Measurements from ENCODE around the gene CACNA2D3.

GRCh38 chr3:54915976-54916375 is 793.6 kb downstream of the CACNA2D3 start:
- TF ChIP-seq CTCF (conservative IDR thresholded peaks at IDR 0.05; ENCODE audit: low read depth, low read length) (no peak), EZH2phosphoT487 (IDR thresholded peaks at IDR 0.05; ENCODE audit: borderline replicate concordance, low read length) (no peak)
